ENCODE data around the gene ZC3H12D.
"Not testable (repeated sequence)": the region's sequence is repeated elsewhere in the genome, so short reads cannot be mapped to it uniquely, and the experiment has no call there.

ZC3H12D gene

DNA sequence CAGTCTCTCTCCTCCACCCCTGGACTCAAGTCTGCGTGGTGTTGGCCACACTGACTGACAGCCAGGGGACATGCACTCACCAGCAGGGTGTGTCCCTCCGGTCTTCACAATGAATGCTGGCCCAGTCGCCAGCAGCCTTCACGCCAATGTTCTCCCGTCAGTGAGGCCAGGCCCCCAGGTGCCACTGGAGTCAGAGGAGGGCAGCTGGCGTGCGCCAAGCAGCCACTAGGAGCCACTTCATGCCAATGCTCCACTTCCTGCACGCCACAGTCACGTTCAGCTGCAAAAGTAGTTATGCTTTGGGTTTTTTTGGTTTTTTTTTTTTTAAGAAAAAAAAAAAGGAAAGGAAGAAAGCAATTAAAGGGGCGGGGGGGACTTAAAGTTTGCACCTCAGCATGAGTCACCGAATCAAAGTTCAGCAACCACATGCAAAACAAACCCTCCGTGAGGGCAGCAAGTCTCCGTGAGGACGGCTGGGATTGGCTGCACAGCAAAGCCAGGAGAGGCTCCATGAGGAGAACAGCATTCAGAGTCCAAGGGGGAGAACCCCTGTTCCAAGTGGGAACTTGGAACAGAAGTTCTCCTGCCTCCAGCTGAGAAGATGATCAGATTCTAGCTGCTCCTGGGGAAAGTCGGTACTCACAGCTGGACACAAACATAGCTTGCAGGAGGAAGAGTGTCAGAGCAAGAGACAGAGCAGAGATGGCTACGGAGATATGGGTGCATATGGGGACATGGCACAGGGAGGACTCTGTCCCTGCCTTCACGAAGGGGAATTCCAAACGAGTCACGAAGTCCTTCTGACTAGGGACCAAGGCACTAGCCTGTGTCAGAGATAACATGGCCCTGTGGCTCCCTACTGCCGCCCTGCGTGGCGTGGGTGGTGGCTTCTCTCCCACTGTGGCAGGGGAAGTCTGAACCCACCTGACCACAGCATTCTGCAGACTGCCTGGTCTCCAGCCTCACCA, at the start of gene ZC3H12D:
TSS of gene ZC3H12D (minus strand) at position 282 of the 968 bp plus-strand sequence. CDS start 10,471 bp downstream, outside the sequence.
- peak; percentile 60 for DNase-seq (ENCODE audit: low read depth)

DNA sequence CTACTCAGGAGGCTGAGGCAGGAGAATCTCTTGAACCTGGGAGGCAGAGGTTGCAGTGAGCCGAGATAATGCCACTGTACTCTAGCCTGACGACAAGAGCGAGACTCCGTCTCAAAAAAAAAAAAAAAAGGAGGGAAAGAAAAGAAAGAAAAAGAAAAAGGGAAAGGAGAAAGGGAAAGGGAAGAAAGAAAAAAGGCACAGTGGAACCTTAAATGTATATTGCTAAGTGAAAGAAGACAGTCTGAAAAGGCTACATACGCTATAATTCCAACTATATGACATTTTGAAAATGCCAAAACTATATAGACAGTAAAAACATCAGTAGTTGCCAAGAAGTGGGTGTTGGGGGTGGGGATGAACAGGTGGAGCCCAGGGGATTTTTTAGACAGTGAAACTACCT, 44.8 kb upstream of the ZC3H12D start:
- DNase-seq (ENCODE audit: low read depth) = no peak

DNA sequence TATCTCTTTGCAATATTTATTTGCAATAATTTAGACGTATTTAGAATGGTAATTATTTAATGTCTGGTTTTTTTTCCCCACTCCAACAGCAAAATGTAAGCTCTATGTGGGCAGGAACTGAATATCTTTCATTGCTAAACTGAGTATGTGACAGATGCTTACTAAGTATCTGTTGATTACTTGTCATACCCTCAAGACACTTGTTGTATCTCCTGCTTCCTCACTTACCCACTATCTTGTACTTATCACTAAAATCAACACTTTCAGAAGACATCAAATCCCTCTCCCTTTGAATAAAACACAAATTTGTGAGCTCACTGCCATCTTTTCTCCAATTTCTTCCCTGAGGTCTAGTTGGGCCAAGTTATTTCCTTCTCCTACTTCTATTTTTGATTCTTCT, 30.7 kb upstream of the ZC3H12D start:
- DNase-seq (ENCODE audit: low read depth) = no peak

DNA sequence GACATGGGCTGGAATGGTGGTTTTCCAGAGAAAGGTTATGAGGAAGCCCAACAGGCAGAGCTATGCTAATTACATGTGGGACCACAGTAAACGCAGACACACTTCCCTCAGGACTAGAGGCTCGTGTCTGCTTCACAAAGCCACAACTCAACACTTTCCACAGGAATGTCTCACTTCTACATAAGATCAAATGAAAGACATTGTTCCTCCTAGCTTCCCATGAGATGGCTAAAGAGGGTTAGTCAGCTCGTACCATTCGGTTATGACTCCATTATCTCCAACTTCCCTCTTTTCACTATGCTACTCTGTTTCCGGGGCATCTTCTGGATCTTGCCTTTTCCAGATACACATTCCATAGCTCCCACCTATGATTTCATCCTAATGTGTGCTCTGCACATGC, 29.1 kb upstream of the ZC3H12D start:
- DNase-seq (ENCODE audit: low read depth) = no peak

DNA sequence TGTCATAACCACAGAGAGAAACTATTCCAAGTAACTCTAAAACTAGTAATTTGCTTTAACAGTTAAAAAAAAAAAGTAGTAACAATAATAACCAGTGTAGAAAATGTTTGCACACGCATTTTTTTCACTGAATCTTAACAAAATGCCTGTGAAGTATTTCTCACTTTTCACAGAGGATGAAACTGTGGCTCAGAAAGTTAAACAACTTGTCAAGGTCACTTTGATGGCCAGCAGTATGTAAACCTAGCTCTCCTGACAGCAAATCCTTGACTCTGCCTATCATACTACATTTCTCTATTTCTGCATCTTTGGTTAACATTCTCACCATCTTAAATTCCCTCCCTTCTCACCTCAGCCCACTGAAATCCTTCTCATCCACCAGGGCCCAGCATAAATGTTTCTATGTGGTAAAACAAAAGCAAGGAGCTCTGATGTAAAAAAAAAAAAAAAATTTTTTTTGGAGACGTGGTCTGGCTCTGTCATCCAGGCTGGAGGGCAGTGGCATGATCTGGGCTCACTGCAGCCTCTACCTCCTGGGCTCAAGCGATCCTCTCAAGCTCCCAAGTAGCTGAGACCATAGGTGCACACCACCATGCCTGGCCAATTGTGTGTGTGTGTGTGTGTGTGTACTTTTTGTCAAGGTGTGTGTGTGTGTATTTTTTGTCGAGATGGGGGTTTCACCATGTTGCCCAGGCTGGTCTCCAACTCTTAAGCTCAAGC, 26.1 kb upstream of the ZC3H12D start:
- DNase-seq (ENCODE audit: low read depth) = no peak

DNA sequence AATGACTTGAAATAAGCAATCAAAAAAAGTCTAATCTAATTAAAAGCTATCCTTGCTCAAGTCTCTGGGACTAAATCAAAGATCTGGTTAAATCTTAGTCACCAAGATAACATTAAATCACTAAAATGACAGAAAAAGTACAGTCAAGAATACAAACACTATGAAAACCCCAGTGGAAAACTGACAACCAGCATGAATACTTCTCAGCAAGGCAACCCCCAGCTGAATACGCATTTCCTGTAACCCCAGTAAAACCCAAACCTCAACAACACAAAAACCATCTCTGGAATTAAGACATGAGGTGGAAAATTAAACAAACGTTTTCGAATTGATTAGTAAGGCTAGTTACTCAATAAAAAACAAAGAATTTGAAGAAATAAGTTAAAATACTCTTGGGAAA, 23.7 kb upstream of the ZC3H12D start:
- no peak for DNase-seq (ENCODE audit: low read depth)

DNA sequence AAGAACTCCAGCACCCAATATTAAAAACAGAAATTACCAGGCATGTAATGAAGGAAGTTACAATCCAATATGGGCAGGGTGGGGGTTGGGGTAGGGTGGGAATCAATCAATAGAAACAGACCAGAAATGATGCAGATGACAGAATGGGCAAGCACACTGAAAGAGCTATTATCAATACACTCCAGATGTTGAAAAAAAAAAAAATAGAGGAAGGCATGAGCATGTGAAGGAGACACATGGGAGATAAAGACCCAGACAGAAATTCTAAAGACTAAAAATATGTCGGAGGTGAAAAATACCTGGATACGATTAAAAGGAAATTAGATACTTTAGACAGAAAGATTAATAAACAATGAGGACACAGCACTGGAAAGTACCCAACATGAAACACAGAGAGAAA, 19.1 kb upstream of the ZC3H12D start:
- DNase-seq (ENCODE audit: low read depth) = no peak

DNA sequence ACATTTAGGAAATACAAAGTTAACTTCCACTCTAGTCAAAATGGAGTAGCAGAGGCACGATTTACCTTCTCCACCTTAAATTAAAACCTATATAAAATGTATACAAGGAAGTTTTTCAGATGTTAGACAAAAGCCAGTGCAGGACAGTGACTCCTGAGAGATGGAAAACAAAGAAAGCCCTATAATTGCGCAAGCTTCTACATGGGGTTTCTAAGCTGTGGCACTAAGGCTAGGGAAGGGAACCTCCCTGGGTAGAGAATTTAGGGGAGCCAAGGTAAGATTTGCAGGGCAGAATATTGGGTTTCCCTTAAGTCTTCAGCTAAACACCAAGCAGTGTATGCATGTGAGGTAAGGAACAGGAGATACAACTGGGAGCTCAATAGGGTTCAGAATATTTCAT, 18.5 kb upstream of the ZC3H12D start:
- no peak for DNase-seq (ENCODE audit: low read depth)

DNA sequence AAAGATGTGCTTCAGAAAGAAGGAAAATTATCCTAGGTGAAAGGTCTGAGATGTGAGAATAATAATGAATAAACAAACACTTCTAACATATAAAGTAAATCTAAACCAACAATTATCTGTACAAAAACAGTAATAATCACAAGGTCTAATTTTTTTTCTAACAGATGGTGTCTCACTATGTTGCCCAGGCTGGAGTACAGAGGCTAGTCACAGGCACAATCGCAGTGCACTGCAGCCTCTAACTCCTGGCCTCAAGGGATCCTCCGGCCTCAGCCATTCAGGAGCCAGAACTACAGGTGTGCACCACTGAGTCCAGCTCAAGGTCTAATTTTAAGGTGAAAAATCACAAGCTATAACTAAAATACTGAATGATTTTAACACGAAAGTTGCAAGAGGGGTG, 17.0 kb upstream of the ZC3H12D start:
- no peak for DNase-seq (ENCODE audit: low read depth)

DNA sequence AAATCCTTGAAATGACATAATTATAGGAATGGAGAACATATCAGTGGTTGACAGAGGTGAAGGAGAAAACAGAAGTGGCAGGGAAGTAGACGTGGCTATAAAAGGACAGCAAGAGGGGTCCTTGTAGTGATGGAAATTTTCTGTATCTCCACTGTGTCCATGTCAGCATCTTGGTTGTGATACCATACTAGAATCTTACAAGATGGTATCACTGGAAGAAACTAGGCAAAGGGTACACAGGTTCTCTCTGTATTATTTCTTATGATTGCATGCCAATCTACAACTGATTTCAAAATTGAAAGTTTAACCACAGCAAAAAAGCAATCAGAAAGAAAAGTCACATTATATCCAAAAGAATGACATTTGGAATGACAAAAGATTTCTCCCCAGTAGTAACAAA, 16.4 kb upstream of the ZC3H12D start:
- DNase-seq (ENCODE audit: low read depth) = no peak

DNA sequence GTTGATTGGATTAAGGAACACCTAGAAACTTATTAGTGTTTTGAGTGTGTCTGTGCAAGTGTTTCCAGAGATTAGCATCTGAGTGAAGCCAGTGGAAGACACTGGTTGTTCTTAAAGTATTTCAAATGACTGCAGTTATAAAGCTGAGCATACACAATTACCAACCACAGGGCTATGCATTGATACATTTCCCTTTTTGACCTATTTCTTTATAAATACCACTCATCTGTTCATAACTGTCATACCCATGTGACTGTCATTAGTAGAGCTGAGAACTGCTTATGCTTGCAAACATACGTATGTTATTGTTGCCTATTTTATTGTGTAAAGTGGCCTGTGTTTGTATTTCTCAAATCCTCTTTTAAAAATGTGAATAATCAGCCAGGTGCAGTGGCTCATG, 15.3 kb upstream of the ZC3H12D start:
- DNase-seq (ENCODE audit: low read depth) = no peak

DNA sequence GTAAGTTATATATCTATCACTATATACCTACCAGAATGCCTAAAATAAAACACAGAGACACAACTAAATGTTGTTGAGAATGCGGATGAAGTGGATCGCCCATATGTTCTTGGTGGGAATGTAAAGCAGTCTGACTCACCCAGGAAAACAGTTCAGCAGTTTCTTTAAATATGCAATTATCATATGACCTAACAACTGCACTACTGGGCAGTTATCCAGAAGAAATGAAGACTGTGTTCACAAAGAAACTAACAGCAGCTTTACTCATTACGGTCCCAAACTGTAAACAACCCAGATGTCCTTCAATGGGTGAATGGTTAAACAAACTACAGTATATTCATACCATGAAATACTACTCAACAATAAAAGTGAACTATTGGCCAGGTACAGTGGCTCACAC, 14.3 kb upstream of the ZC3H12D start:
- no peak for DNase-seq (ENCODE audit: low read depth)

DNA sequence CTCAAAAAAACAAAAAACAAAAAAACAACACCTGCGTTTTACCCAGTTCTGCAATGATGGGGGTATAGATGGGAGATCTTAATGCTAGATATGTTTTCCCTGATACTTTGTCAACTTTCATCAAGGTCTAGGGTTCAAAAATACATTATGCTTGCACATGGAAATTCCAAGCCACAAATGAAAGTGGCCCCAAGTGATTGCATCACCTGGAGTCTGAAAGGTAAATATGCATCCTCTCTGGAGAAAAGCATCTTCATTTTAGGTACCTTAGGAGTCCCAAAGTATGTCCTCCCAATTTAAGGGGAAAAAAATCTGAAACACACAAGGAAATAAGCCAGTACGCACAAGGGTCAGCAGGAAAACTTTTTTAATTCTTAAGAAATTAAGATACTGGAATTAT, 12.6 kb upstream of the ZC3H12D start:
- no peak for DNase-seq (ENCODE audit: low read depth)

DNA sequence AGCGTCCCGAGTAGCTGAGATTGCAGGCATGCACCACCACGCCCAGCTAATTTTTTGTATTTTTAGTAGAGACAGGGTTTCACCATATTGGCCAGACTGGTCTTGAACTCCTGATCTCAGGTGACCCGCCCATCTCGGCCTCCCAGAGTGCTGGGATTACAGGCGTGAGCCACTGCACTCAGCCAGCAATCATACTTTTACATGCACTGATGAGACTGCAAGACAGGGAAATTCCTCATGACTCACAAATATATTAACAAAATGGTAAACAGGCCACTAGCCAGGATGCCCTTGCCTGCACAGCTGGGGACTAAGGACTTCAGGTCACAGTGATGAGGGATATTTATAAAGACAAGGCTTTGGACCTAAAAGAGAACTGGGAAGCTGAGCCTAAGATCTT, 11.8 kb upstream of the ZC3H12D start:
- not testable (repeated sequence) for DNase-seq (ENCODE audit: low read depth)

DNA sequence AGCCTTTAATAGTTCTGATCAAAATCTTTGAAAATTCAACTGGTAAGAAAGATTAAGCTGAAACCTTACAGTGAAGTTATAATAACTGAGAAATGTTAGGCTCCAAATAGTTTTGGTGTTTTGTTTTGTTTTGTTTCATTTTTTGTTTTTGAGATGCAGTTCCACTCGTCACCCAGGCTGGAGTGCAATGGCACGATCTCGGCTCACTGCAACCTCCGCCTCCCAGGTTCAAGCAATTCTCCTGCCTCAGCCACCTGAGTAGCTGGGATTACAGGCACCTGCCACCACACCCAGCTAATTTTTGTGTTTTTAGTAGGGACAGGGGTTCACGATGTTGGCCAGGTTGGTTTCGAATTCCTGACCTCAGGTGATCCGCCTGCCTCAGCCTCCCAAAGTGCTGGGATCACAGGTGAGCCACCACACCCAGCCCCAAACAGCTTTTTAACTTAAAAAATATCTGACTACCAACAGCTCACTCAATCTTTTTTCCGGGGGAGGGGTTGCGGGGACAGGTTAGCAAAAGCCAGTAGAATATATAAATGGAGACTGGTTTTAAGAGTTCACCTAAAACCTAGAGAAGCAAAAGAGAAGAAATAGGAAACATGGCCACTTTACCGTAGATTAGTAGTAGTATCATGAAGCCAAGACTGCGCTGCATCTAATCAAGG, 10.7 kb upstream of the ZC3H12D start:
- not testable (repeated sequence) for DNase-seq (ENCODE audit: low read depth)

DNA sequence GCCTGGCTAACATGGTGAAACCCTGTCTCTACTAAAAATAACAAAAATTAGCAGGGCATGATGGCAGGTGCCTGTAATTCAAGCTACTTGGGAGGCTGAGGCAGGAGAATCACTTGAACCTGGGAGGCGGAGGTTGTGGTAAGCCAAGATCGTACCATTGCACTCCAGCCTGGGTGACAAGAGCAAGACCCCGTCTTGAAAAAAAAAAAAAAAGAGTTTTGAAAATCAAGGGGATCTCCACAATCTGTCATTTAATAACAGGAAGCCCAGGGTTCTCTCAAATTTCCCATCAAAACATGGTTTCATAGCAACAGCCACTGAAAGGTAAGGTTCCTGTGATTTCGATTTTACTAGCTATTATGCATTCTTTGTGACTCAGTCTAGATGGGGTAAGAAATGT, 10.0 kb upstream of the ZC3H12D start:
- not testable (repeated sequence) for DNase-seq (ENCODE audit: low read depth)

DNA sequence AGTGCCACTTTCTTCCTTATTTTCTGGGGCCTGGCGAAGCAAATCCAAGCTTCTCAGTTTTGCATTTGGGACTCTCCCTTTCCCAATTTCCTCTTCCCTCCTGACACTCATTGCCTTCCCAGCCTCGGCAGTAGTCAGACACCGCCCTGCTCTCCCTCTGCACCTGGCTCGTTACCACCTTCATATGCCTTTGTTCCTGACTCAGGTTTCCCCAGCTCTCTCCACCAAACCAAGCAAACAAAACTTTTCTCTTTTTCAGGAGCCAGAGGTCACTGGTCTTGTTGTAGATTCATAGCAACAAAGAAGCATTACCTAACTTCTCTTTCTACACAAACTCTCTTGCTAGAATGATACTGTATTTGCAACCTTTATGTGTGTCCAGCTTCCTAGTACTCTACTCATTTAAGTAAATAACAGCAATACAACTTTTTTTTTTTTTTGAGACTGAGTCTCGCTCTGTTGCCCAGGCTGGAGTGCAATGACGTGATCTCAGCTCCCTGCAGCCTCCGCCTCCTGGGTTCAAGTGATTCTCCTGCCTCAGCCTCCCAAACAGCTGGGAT, 9.0 kb upstream of the ZC3H12D start:
- DNase-seq (ENCODE audit: low read depth) = no peak

DNA sequence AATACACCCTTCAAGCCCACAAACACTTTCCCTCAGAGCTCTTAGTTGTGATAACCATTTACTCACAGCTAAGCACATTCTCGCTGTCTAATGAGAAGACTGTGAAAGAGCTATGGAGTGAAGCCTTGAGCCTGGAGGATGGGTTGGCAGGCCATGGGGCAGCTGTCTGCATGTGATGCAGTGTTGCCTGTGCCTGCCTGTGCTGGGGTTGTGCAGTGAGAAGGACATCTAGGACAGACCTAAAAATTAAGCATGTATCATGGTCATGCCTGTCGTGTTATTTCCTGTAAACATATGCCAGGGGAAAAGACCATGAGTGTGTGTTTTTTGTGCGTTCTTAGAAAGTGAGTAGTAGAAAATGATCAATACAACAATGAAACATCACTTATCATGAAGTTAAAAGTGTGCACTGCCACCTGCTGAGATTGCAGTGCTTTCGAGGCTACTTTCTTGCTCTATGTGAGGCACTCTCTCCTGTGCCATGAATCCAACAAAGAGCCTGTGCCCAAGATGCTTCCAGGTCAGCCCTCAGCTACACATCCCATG, 8.1 kb upstream of the ZC3H12D start:
- DNase-seq (ENCODE audit: low read depth) = no peak

DNA sequence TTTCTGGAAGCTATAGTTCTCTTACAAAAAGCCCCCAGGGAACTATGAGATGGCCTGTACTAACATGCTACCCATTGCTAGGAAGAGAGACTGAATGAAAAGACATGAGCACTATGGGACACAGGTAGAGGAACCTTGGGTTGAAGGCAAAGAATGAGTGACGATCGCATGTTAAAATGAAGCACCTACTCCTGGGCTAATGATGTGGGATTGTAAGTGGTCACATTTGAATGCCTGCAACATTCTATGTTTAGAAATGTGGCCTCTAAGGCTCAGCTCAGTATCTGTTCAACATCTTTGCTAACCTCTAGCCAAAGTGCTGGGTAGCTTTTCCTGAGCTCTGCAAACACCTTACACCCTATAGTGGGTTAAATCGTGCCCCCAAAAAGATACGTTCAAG, 5.2 kb upstream of the ZC3H12D start:
- no peak for DNase-seq (ENCODE audit: low read depth)

DNA sequence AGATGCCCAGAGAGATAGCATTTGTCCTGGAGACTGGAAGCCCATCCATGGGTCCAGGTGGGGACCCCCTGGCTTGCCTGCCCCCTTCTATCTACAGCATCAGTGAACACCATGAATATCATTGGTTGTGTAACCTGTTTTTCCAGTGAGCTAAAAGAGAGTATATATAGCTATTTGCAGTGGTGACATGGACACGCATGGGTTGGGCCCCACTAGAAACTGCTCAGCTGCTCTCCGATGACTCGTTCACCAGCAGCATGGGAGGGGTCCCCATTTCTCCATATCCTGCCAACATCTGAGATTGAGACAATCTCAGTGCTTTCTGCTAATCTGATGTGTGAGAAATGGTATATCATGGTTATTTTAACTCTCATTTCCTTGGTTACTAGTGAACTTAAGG, 4.0 kb upstream of the ZC3H12D start:
- DNase-seq (ENCODE audit: low read depth) = no peak

DNA sequence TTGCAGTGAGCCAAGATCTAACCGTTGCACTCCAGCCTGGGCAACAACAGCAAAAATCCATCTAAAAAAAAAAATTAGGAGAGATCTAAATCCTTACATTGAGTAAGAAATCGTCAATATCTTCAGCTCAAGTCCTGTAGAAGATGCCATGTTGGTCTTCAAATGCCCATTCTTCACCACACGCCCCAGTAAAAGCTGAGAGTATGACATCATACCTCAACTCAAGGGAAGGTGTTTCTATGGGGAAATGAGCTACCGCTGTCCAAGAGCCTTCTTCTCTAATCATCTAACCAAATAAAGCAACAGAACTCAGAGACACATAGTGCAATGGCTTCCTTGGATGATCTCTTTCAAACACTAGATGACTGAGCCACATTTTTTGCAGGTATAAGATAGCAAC, 2.5 kb upstream of the ZC3H12D start:
- DNase-seq (ENCODE audit: low read depth) = no peak

All from activated gamma-delta T cell treated with anti-CD3 and anti-CD28 coated beads, Interleukin-2, amount 50 U/mL, for 16 hours (primary cell).